ENCODE results near the gene SERTAD3.

GRCh38 chr19:40419066-40419612, 25.0 kb downstream of the SERTAD3 start:
- TF ChIP-seq CTCF (IDR thresholded peaks at IDR 0.05) (no peak), EP300 (IDR thresholded peaks at IDR 0.05) (no peak), POLR2A (IDR thresholded peaks at IDR 0.05) (no peak), POLR2AphosphoS5 (IDR thresholded peaks at IDR 0.05) (no peak)
